GM12801 (cell line): Measurements from ENCODE around the gene AZIN2.

ENCODE experiments used
- TF ChIP-seq, protein P1 (sequence below): IDR thresholded peaks from one replicate; pipeline ENCODE4 v1.5.1; 2011; ENCODE audit warnings: control low read depth; ENCODE audit not compliant: insufficient read length; ENCODE audit errors: extremely low read depth

AZIN2 gene

DNA sequence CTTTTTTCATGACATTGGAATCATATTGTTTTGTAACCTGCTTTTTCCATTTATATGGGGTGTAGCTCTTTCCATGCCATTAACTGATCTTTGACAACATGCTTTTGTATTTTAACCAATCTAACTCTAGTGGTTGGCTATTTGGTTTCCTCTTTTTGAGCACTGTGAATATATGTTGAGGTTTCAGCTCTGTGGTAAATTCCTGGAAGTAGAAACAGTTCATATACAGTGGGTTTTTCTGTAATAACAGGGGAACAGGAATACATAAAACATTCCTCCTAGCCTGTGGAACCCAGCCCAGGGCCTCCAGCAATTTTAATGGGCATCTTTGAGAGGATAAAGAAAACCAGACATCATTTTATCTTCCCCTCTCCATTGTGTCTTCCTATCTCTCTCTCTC, 17.4 kb downstream of the AZIN2 start:
- TF ChIP-seq, protein P1, sequence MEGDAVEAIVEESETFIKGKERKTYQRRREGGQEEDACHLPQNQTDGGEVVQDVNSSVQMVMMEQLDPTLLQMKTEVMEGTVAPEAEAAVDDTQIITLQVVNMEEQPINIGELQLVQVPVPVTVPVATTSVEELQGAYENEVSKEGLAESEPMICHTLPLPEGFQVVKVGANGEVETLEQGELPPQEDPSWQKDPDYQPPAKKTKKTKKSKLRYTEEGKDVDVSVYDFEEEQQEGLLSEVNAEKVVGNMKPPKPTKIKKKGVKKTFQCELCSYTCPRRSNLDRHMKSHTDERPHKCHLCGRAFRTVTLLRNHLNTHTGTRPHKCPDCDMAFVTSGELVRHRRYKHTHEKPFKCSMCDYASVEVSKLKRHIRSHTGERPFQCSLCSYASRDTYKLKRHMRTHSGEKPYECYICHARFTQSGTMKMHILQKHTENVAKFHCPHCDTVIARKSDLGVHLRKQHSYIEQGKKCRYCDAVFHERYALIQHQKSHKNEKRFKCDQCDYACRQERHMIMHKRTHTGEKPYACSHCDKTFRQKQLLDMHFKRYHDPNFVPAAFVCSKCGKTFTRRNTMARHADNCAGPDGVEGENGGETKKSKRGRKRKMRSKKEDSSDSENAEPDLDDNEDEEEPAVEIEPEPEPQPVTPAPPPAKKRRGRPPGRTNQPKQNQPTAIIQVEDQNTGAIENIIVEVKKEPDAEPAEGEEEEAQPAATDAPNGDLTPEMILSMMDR: no peak

DNA sequence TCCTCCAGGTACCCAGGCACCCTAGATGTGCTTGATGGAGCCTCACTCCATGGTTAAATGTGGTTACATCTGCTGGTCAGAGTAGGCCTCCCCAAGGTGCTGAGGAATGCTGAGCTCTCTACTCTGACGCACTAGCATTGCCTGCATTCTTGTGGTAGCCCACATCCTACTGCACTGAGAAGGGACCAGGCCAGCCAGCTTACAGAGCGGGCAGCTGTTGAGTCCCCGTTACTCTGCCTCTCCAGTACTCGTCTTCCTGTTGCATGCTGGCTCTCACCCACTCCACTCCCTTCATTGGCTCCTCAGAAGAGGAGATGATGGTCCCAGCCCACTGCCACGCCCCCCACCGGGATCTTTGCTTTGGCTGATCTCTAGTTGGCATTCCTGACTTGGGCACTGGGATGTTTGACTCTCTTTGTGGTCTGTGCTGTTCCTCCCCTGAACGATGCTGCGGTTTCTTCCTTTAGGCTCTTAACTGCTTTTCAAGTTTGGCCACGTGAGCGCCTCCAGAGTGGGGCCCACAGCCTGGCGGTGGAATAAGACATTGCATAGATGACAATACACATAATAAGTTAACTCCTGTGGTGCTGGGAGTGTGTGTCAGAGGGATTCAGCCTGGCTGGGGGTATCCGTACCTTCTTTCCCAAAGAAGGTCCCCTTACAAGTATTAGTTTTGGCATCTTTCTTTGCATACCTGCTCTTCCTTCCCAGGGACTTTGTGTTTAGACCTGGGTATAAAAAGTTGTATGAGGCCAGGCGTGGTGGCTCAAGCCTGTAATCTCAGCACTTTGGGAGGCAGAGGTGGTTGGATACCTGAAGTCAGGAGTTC, 18.6 kb downstream of the AZIN2 start:
- TF ChIP-seq, protein P1: no peak

DNA sequence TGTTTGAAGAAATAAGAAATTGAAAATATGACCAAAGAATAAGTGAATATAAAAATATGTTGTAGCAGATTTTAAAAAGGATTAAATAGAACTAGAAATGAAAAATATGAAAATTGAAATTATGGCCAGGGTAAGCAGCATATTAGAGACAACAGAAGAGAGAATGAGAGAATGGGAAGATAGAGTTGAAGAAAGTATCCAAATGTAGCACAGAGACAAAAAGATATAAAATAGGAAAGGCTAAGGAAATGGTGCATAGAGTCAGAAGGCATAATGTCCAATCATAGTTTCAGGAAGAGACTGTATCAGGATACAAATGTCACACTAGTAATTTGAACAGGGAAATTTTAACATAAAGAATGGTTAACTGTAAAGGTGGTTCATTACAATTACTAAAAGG, 29.5 kb downstream of the AZIN2 start:
- TF ChIP-seq, protein P1: no peak

DNA sequence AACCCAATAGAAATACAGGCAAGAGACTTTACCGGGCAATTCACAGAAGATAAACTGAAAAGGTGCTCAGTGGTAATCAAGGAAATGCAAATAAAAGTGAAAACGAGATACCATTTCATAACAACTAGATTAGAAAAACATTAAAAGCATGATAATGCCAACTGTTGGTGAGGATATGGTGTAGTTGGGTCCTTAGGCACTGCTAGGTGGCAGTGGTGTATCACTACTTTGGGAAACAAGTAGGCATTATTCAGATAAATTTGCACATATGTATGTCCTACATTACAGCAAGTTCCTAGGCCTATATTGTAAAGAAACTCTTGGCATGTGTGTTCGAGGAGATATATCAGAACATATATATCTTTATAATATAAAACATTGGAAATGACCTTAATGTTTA, 31.0 kb downstream of the AZIN2 start:
- TF ChIP-seq, protein P1: no peak

DNA sequence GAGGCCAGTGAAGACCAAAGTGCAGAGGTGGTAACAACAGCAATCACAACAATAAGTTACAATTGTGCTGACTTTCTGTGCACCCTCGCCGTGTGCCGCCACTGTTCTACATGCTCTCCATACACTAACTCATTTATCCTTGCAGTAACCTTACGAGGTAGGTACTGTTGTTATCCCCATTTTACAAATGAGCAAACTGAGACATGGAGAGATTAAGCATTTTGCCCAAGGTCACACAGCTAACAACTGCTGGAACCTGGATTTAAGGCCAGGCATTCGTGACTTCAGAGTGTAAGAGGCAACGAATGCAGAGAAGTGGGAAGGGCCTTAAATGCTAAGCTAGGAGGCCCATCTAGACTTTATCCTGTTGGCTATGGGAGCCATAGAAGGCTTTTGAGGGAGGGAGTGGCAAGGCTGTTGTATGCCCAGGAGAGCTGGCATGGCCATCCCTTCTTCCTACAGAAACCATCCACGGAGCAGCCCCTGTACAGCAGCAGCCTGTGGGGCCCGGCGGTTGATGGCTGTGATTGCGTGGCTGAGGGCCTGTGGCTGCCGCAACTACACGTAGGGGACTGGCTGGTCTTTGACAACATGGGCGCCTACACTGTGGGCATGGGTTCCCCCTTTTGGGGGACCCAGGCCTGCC, 36.6 kb downstream of the AZIN2 start:
- TF ChIP-seq, protein P1: no peak

DNA sequence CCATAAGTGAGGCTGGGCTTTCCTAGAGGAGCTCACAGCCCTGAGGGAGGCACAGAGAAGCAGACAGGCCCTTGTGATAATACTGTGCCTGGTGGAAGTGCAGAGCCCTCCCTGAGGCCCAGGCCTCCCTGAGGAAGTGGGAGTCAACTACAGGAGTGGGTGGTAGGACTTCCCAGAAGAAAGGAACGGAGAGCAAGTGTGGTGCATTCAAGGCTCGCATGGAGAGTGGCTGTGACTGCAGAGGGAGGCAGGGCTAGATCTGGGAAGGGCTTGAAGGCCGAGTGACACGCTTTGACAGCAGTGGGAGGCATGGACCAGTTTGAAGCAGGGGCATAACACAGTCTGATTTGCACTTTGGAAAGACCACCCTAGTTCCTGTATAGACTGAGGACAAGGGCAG, 37.3 kb downstream of the AZIN2 start:
- TF ChIP-seq, protein P1: no peak

DNA sequence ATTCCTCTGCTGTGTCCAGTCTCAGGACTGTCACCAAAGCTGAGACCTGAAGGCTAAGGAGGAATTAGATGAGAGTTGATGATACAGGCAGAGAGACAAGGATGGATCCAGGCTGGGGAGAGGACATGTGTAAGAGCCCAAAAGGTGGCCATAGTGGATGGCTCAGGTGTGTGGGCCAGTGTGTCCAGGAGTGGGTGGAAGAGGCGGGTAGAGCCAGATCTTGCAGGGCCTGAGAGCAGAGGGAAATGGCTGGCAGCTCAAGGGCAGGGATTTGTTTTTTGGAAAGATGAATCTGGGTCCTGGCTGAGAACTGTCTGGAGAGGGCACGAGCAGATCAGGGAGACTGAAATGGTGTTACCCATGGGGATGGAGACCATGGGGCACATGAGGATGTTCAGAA, 38.1 kb downstream of the AZIN2 start:
- TF ChIP-seq, protein P1: no peak
